IgD-negative memory B cell (primary cell): ENCODE measurements around the gene RASD1. TPM values are rescaled to one million over a fixed set of nuclear protein-coding genes. Genes with fewer than 3 reads are reported as not detected.

Source experiments
- H3K27ac Mint-ChIP-seq, 3 donors: one replicate each; pipeline ENCODE4 v1.8.0; 2020 to 2022; ENCODE audit warnings: mild to moderate bottlenecking in 3 of 3, mixed read lengths in 3 of 3, moderate library complexity in 1 of 3
- H3K27me3 Mint-ChIP-seq: one replicate; pipeline ENCODE4 v1.8.0; 2021; ENCODE audit warnings: mixed read lengths
- H3K36me3 Mint-ChIP-seq: one replicate; pipeline ENCODE4 v1.8.0; 2020; ENCODE audit warnings: mild to moderate bottlenecking, mixed read lengths
- H3K4me1 Mint-ChIP-seq, 3 donors: one replicate each; pipeline ENCODE4 v1.8.0; 2020 to 2022; ENCODE audit warnings: mixed read lengths in 3 of 3, mild to moderate bottlenecking in 1 of 3
- H3K4me3 Mint-ChIP-seq, 4 donors: one replicate each; pipeline ENCODE4 v1.8.0; 2020 to 2022; ENCODE audit warnings: mild to moderate bottlenecking in 4 of 4, mixed read lengths in 4 of 4, moderate library complexity in 3 of 4
- H3K9me3 Mint-ChIP-seq, 3 donors: one replicate each; pipeline ENCODE4 v1.8.0; 2020 to 2021; ENCODE audit warnings: mixed read lengths in 3 of 3, mild to moderate bottlenecking in 1 of 3
- polyA plus RNA-seq: library from polyadenylated mRNA; unstranded; fragments of 300-500 nt; fragmentation: Illumina TruSeq; gene quantifications from one replicate; pipeline ENCODE4 v1.2.3, GENCODE V29; 2021

RASD1 gene
- polyA plus RNA-seq, 1 donor from 2014 or later: 0.73 TPM

GRCh38 chr17:17508646-17509591 is 12.7 kb upstream of the RASD1 start:
- no peaks in the 10 kb centered on the region for H3K4me1 Mint-ChIP-seq
- H3K36me3 Mint-ChIP-seq: no peaks in the 10 kb centered on the region
- no peak overlapping the region for H3K27ac Mint-ChIP-seq
- no peak overlapping the region for H3K4me3 Mint-ChIP-seq
- no peaks in the 10 kb centered on the region for H3K27me3 Mint-ChIP-seq
- no peaks in the 10 kb centered on the region for H3K9me3 Mint-ChIP-seq

- H3K4me1 Mint-ChIP-seq: no peaks in the 10 kb centered on the region
- no peaks in the 10 kb centered on the region for H3K9me3 Mint-ChIP-seq
- H3K27ac Mint-ChIP-seq: peak overlapping the region in 1 of 3 donors; percentile 23
- no peak overlapping the region for H3K4me3 Mint-ChIP-seq
- H3K27me3 Mint-ChIP-seq: no peaks in the 10 kb centered on the region
- no peaks in the 10 kb centered on the region for H3K36me3 Mint-ChIP-seq
These were observed 11.9 kb upstream of the RASD1 start for GRCh38 chr17:17508019-17508535.

- Mint-ChIP-seq H3K27ac (no peak overlapping the region), H3K9me3 (no peaks in the 10 kb centered on the region), H3K4me3 (no peak overlapping the region), H3K4me1 (no peaks in the 10 kb centered on the region), H3K36me3 (no peaks in the 10 kb centered on the region), H3K27me3 (no peaks in the 10 kb centered on the region)
These were observed 11.3 kb upstream of the RASD1 start for GRCh38 chr17:17507465-17508011.

GRCh38 chr17:17506893-17507464 is 10.8 kb upstream of the RASD1 start:
- H3K27ac Mint-ChIP-seq: no peak overlapping the region
- H3K9me3 Mint-ChIP-seq: no peaks in the 10 kb centered on the region
- no peaks in the 10 kb centered on the region for H3K27me3 Mint-ChIP-seq
- H3K36me3 Mint-ChIP-seq: no peaks in the 10 kb centered on the region
- H3K4me1 Mint-ChIP-seq: no peaks in the 10 kb centered on the region
- no peak overlapping the region for H3K4me3 Mint-ChIP-seq

- Mint-ChIP-seq H3K4me3 (no peak overlapping the region), H3K27ac (no peak overlapping the region), H3K36me3 (no peaks in the 10 kb centered on the region), H3K27me3 (no peaks in the 10 kb centered on the region), H3K9me3 (no peaks in the 10 kb centered on the region), H3K4me1 (no peaks in the 10 kb centered on the region)
These were observed 10.1 kb upstream of the RASD1 start for GRCh38 chr17:17506181-17506741.

- H3K36me3 Mint-ChIP-seq: no peaks in the 10 kb centered on the region
- H3K27ac Mint-ChIP-seq: peak overlapping the region in 1 of 3 donors; percentile 39
- no peak overlapping the region for H3K4me3 Mint-ChIP-seq
- H3K9me3 Mint-ChIP-seq: no peaks in the 10 kb centered on the region
- no peaks in the 10 kb centered on the region for H3K4me1 Mint-ChIP-seq
- no peaks in the 10 kb centered on the region for H3K27me3 Mint-ChIP-seq
These were observed 9.5 kb upstream of the RASD1 start for GRCh38 chr17:17505610-17506171.

- Mint-ChIP-seq H3K9me3 (no peaks in the 10 kb centered on the region), H3K4me1 (no peaks in the 10 kb centered on the region), H3K36me3 (no peaks in the 10 kb centered on the region), H3K27ac (peak overlapping the region in 1 of 3 donors; percentile 39), H3K27me3 (no peaks in the 10 kb centered on the region), H3K4me3 (no peak overlapping the region)
These were observed 9.0 kb upstream of the RASD1 start for GRCh38 chr17:17505151-17505550.

- Mint-ChIP-seq H3K27me3 (no peaks in the 10 kb centered on the region), H3K4me3 (no peak overlapping the region), H3K27ac (no peak overlapping the region), H3K36me3 (no peaks in the 10 kb centered on the region), H3K4me1 (no peaks in the 10 kb centered on the region), H3K9me3 (no peaks in the 10 kb centered on the region)
These were observed 8.3 kb upstream of the RASD1 start for GRCh38 chr17:17504341-17505140.

GRCh38 chr17:17503566-17504130 is 7.5 kb upstream of the RASD1 start:
- no peaks in the 10 kb centered on the region for H3K27me3 Mint-ChIP-seq
- no peaks in the 10 kb centered on the region for H3K9me3 Mint-ChIP-seq
- H3K4me1 Mint-ChIP-seq: no peaks in the 10 kb centered on the region
- no peaks in the 10 kb centered on the region for H3K36me3 Mint-ChIP-seq
- no peak overlapping the region for H3K4me3 Mint-ChIP-seq
- H3K27ac Mint-ChIP-seq: no peak overlapping the region

- peaks cover 2% of the 10 kb centered on the region for H3K27me3 Mint-ChIP-seq
- no peak overlapping the region for H3K4me3 Mint-ChIP-seq
- no peak overlapping the region for H3K27ac Mint-ChIP-seq
- no peaks in the 10 kb centered on the region for H3K9me3 Mint-ChIP-seq
- H3K4me1 Mint-ChIP-seq: no peaks in the 10 kb centered on the region
- no peaks in the 10 kb centered on the region for H3K36me3 Mint-ChIP-seq
These were observed 6.8 kb upstream of the RASD1 start for GRCh38 chr17:17502741-17503565.

GRCh38 chr17:17500999-17501605 is 4.9 kb upstream of the RASD1 start:
- no peaks in the 10 kb centered on the region for H3K9me3 Mint-ChIP-seq
- peaks cover 0 to 1% (median 0%) of the 10 kb centered on the region in 3 donors for H3K4me1 Mint-ChIP-seq
- no peak overlapping the region for H3K27ac Mint-ChIP-seq
- no peak overlapping the region for H3K4me3 Mint-ChIP-seq
- H3K27me3 Mint-ChIP-seq: peaks cover 2% of the 10 kb centered on the region
- H3K36me3 Mint-ChIP-seq: no peaks in the 10 kb centered on the region

- no peaks in the 10 kb centered on the region for H3K9me3 Mint-ChIP-seq
- no peaks in the 10 kb centered on the region for H3K36me3 Mint-ChIP-seq
- no peak overlapping the region for H3K4me3 Mint-ChIP-seq
- peaks cover 0 to 7% (median 6%) of the 10 kb centered on the region in 3 donors for H3K4me1 Mint-ChIP-seq
- H3K27ac Mint-ChIP-seq: no peak overlapping the region
- H3K27me3 Mint-ChIP-seq: peaks cover 15% of the 10 kb centered on the region
These were observed 3.4 kb upstream of the RASD1 start for GRCh38 chr17:17499402-17500145.
